Measurements from ENCODE around the gene SPTB. TPM values are rescaled to one million over a fixed set of nuclear protein-coding genes. Genes with fewer than 3 reads are reported as not detected.

The SPTB gene
- total RNA-seq, 1 donor from 2014 or later: 3.0 TPM

DNA sequence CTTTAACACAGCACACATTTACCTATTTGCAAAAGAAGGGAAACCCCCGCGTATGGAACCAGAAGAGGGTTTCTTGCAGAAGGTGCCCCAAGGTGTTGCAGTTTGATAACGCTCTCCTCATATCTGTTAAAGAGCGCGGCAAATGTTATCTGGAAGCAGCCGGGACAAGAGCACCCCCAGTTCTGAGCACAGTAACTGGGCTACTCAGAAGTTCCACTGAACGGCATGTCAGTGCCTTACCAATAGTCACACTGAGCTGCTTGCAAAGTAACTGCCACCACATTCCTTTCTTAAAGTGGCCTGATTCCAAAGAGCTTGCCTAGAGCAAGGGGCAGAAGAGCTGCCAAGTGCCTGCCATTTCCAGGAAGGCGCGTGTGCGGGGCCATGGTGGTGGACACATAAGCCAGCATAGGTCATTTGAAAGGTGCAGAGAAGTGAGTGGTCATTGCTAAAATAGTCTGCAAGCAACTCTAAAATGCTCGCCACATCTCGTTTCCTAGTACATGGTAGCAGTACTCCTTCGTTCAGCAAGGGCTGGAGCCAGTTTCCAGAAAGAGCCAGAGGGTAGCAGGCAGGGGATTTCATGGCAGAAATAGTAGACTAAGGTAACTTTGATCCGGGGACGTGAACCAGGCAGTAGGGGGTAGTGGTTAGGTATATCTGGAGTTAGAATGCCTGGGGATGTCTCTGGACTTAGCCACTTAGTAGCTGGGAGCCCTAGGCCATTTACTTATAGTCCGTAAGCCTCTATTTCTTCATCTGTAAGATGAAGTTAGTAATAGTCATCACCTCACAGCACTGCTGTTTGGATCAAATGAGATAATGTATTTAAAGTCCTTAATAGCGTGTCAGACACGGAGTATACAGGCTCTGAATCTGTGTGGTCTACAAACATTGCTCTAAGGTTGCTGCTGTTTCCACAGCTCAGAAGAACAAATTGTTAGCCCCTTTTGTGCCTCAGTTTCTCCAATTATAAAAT, 37.6 kb downstream of the SPTB start:
- TF ChIP-seq, protein P1, sequence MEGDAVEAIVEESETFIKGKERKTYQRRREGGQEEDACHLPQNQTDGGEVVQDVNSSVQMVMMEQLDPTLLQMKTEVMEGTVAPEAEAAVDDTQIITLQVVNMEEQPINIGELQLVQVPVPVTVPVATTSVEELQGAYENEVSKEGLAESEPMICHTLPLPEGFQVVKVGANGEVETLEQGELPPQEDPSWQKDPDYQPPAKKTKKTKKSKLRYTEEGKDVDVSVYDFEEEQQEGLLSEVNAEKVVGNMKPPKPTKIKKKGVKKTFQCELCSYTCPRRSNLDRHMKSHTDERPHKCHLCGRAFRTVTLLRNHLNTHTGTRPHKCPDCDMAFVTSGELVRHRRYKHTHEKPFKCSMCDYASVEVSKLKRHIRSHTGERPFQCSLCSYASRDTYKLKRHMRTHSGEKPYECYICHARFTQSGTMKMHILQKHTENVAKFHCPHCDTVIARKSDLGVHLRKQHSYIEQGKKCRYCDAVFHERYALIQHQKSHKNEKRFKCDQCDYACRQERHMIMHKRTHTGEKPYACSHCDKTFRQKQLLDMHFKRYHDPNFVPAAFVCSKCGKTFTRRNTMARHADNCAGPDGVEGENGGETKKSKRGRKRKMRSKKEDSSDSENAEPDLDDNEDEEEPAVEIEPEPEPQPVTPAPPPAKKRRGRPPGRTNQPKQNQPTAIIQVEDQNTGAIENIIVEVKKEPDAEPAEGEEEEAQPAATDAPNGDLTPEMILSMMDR (IDR thresholded peaks at IDR 0.05): no peak
- Histone ChIP-seq H3K36me3 (no peaks in the 10 kb centered on the region), H3K4me1 (no peaks in the 10 kb centered on the region), H3K27me3 (no peaks in the 10 kb centered on the region), H3K4me3 (no peak overlapping the region), H3K9me3 (no peaks in the 10 kb centered on the region), H3K27ac (no peak overlapping the region)
- peak; percentile 64 for ATAC-seq
- no peak for DNase-seq
- intact Hi-C loops (cut with DNase I): no loop called here

DNA sequence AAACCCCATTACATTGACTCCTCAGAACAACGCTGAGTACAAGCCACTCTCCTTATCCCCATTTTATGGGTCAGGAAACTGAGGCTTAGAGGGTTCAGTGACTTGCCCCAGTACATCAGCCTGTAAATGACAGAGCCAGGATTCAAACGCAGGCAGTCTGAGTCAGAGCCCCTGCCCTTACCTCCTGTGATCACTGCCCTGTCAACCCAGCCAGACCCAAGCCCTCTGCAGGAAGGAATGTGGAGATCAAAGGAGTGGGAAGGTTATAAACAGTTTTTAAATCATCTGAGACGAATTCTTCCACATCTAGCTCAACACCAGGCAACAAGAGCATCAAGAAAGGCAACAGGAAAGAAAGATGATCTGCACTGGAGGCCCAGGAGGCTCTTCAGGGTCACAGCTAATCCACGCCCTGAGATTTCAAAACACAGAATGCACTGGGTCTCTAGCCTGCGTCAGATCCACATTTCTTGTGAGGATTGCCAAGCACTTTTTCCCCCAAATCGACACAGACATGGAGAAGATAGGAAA, 38.5 kb downstream of the SPTB start:
- Histone ChIP-seq H3K36me3 (no peaks in the 10 kb centered on the region), H3K4me1 (no peaks in the 10 kb centered on the region), H3K27me3 (no peaks in the 10 kb centered on the region), H3K9me3 (no peaks in the 10 kb centered on the region), H3K4me3 (no peak overlapping the region), H3K27ac (no peak overlapping the region)
- DNase-seq (no peak), ATAC-seq (peak; percentile 49)
- TF ChIP-seq, protein P1 (IDR thresholded peaks at IDR 0.05): no peak
- intact Hi-C loops (cut with DNase I): no loop called here

DNA sequence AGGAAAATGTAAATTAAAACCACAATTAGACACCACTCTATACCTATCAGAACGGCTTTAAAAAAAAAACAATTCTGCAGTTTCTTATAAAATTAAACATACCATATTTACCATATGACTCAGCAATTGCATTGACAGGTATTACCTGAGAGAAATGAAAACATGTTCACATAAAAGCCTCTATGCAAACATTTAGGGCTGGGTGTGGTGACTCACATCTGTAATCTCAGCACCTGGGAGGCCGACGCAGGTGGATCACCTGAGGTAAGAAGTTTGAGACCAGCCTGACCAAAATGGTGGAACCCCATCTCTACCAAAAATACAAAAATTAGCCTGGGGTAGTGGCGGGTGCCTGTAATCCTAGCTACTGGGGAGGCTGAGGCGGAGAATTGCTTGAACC, 41.1 kb downstream of the SPTB start:
- Histone ChIP-seq H3K27ac (no peak overlapping the region), H3K4me1 (no peaks in the 10 kb centered on the region), H3K9me3 (no peaks in the 10 kb centered on the region), H3K36me3 (no peaks in the 10 kb centered on the region), H3K27me3 (no peaks in the 10 kb centered on the region), H3K4me3 (no peak overlapping the region)
- ATAC-seq: no peak
- intact Hi-C loops (cut with DNase I): no loop called here
- no peak for DNase-seq
- TF ChIP-seq, protein P1 (IDR thresholded peaks at IDR 0.05): no peak

DNA sequence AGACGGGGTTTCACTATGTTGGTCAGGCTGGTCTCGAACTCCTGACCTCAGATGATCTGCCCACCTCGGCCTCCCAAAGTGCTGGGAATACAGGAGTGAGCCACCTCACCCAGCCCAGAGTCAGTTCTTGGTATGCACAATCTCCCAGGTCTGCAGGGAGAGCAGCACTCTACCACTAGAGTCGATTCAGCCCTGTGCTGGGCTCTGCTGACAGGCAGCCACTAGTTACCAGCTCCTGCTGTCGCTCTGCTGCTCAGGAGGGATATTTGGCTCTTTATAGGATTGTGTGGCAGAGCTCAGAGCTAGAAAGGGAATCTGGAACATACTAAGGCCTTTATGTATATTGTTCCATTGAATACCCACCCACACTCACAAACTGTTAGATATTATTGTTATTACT, 44.3 kb downstream of the SPTB start:
- H3K4me3 ChIP-seq: no peak overlapping the region
- H3K27me3 ChIP-seq: no peaks in the 10 kb centered on the region
- no peaks in the 10 kb centered on the region for H3K36me3 ChIP-seq
- intact Hi-C loops (cut with DNase I): no loop called here
- H3K4me1 ChIP-seq: no peaks in the 10 kb centered on the region
- TF ChIP-seq, protein P1 (IDR thresholded peaks at IDR 0.05): no peak
- no peak overlapping the region for H3K27ac ChIP-seq
- ATAC-seq: no peak
- no peak for DNase-seq
- no peaks in the 10 kb centered on the region for H3K9me3 ChIP-seq

DNA sequence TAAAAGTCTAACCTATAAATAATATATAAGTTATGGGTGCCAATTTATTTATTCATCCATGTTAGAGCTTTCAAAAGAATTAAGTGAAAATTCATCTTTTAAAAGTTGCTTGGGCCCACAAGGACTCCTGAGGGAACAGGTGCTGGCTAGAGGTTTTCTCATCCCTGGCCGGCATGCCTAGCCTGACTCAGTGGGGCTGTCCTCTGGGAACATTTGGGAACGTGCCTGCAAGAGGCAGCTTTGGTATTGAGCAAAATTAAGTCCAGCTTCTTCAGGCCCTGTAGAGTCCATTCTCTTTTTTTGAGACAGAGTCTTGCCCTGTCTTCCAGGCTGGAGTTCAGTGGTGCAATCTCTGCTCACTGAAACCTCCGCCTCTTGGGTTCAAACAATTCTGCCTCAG, 44.7 kb downstream of the SPTB start:
- Histone ChIP-seq H3K9me3 (no peaks in the 10 kb centered on the region), H3K4me1 (no peaks in the 10 kb centered on the region), H3K27ac (no peak overlapping the region), H3K27me3 (no peaks in the 10 kb centered on the region), H3K4me3 (no peak overlapping the region), H3K36me3 (no peaks in the 10 kb centered on the region)
- intact Hi-C loops (cut with DNase I): no loop called here
- DNase-seq (no peak), ATAC-seq (no peak)
- TF ChIP-seq, protein P1 (IDR thresholded peaks at IDR 0.05): no peak
